ENCODE results near the gene POMZP3.
"Not testable (repeated sequence)": the region's sequence is repeated elsewhere in the genome, so short reads cannot be mapped to it uniquely, and the experiment has no call there.

The POMZP3 gene

GRCh38 chr7:76591033-76591432 lies 36.0 kb downstream of the POMZP3 start:
- not testable (repeated sequence) for FAIRE-seq

GRCh38 chr7:76588586-76588985 lies 38.5 kb downstream of the POMZP3 start:
- not testable (repeated sequence) for DNase-seq (ENCODE audit: low spot score); FAIRE-seq

More at GRCh38 chr7:76591033-76591432, 36.0 kb downstream of the POMZP3 start:
- not testable (repeated sequence) for DNase-seq (ENCODE audit: low spot score)

GRCh38 chr7:76586585-76587315 lies 40.3 kb downstream of the POMZP3 start:
- FAIRE-seq; DNase-seq (ENCODE audit: low spot score): not testable (repeated sequence)

- not testable (repeated sequence) for FAIRE-seq
These were observed 43.3 kb downstream of the POMZP3 start for GRCh38 chr7:76583636-76584281.

GRCh38 chr7:76582848-76583631 lies 44.0 kb downstream of the POMZP3 start:
- not testable (repeated sequence) for FAIRE-seq

More at GRCh38 chr7:76583636-76584281, 43.3 kb downstream of the POMZP3 start:
- DNase-seq (ENCODE audit: low spot score): not testable (repeated sequence)

GRCh38 chr7:76575919-76576655 lies 51.0 kb downstream of the POMZP3 start:
- DNase-seq (ENCODE audit: low spot score); FAIRE-seq: not testable (repeated sequence)

More at GRCh38 chr7:76582848-76583631, 44.0 kb downstream of the POMZP3 start:
- not testable (repeated sequence) for DNase-seq (ENCODE audit: low spot score)

- DNase-seq (ENCODE audit: low spot score); FAIRE-seq: not testable (repeated sequence)
These were observed 51.6 kb downstream of the POMZP3 start for GRCh38 chr7:76575431-76575830.

- FAIRE-seq; DNase-seq (ENCODE audit: low spot score): not testable (repeated sequence)
These were observed 54.8 kb downstream of the POMZP3 start for GRCh38 chr7:76572296-76572695.

- not testable (repeated sequence) for FAIRE-seq; DNase-seq (ENCODE audit: low spot score)
These were observed 56.7 kb downstream of the POMZP3 start for GRCh38 chr7:76570324-76570775.

GRCh38 chr7:76568742-76569141 lies 58.3 kb downstream of the POMZP3 start:
- DNase-seq (ENCODE audit: low spot score); FAIRE-seq: not testable (repeated sequence)

- not testable (repeated sequence) for FAIRE-seq; DNase-seq (ENCODE audit: low spot score)
These were observed 59.3 kb downstream of the POMZP3 start for GRCh38 chr7:76567753-76568152.

GRCh38 chr7:76567311-76567710 lies 59.8 kb downstream of the POMZP3 start:
- FAIRE-seq; DNase-seq (ENCODE audit: low spot score): not testable (repeated sequence)

GRCh38 chr7:76565001-76565400 lies 62.1 kb downstream of the POMZP3 start:
- not testable (repeated sequence) for DNase-seq (ENCODE audit: low spot score); FAIRE-seq

GRCh38 chr7:76561342-76561741 lies 65.7 kb downstream of the POMZP3 start:
- not testable (repeated sequence) for FAIRE-seq; DNase-seq (ENCODE audit: low spot score)

- not testable (repeated sequence) for DNase-seq (ENCODE audit: low spot score); FAIRE-seq
These were observed 66.9 kb downstream of the POMZP3 start for GRCh38 chr7:76560157-76560556.

All from urothelium cell line (cell line).